Tibial nerve (tissue), 4 donors: ENCODE results near the gene VOPP1. TPM values are rescaled to one million over a fixed set of nuclear protein-coding genes. Genes with fewer than 3 reads are reported as not detected.
A peak's percentile ranks its signal among the peaks of the same experiment; 100 is the strongest.

ENCODE experiments used
- DNase-seq, 2 donors: peaks; one replicate each; pipeline ENCODE4 v3.0.0-alpha.2; 2019; ENCODE audit warnings: low spot score in 2 of 2
- H3K27ac ChIP-seq, 4 donors: fragments of 200-600 bp; sonication (generic) in 3 of 4; one replicate each; pipeline ENCODE4 v1.5.1; 2017 to 2019; ENCODE audit warnings: mild to moderate bottlenecking in 1 of 4
- H3K27me3 ChIP-seq, 2 donors: fragments of 200-600 bp; sonication (generic) in 1 of 2; one replicate each; pipeline versions ENCODE4 v1.5.1 to v1.6.0; 2017 to 2019
- H3K36me3 ChIP-seq, 3 donors: fragments of 200-600 bp; sonication (generic); one replicate each; pipeline ENCODE4 v1.5.1; 2018 to 2019
- H3K4me1 ChIP-seq, 4 donors: fragments of 200-600 bp; sonication (generic) in 3 of 4; one replicate each; pipeline ENCODE4 v1.5.1; 2017 to 2019
- H3K4me3 ChIP-seq, 4 donors: fragments of 200-600 bp; sonication (generic) in 3 of 4; one replicate each; pipeline ENCODE4 v1.5.1; 2017 to 2019; ENCODE audit warnings: mild to moderate bottlenecking in 1 of 4, moderate library complexity in 1 of 4
- H3K9me3 ChIP-seq, 4 donors: fragments of 200-600 bp; sonication (generic) in 3 of 4; one replicate each; pipeline ENCODE4 v1.5.1; 2017 to 2019
- CTCF ChIP-seq, 5 experiments: fragments of 200-600 bp in 3 of 5; fragments of 450-650 bp in 2 of 5; sonication (generic) in 3 of 5; IDR thresholded peaks; one replicate each; pipeline ENCODE4 v1.5.1; 2016 to 2019; ENCODE audit warnings: antibody characterized with exemption in 5 of 5, mild to moderate bottlenecking in 3 of 5, moderate library complexity in 2 of 5
- EP300 ChIP-seq, 2 donors: sonication (generic); formaldehyde crosslinking; IDR thresholded peaks; one replicate each; pipeline ENCODE4 v1.6.1; 2017; ENCODE audit warnings: antibody characterized with exemption in 2 of 2, mild to moderate bottlenecking in 1 of 2
- POLR2A ChIP-seq, 2 donors: fragments of 450-650 bp; IDR thresholded peaks; one replicate each; pipeline ENCODE4 v1.6.1; 2017; ENCODE audit warnings: antibody characterized with exemption in 2 of 2, mild to moderate bottlenecking in 2 of 2, moderate library complexity in 2 of 2
- WGBS, 2 donors: methylation state at CpG; one replicate each; pipeline ENCODE4 v1.1.5; 2018; 5-methylcytosine and 5-hydroxymethylcytosine counted together
- total RNA-seq, 4 donors: library from RNA; depleted of rRNA; stranded (reverse); fragments of >200 nt; gene quantifications; one replicate each; pipeline ENCODE4 v1.1.0, GENCODE V29; 2016

Gene VOPP1
- total RNA-seq, 4 donors from 2014 or later = 49.2 to 58.5 (median 54.8) TPM

GRCh38 chr7:55546814-55547213 lies 25.5 kb downstream of the VOPP1 start:
- Histone ChIP-seq H3K4me3 (no peak overlapping the region), H3K4me1 (peaks cover 0 to 34% (median 17%) of the 10 kb centered on the region in 4 donors)
- WGBS, 2 donors = 22 to 32% methylated on average over 5 of the region's 5 CpGs

GRCh38 chr7:55545496-55545895 lies 26.8 kb downstream of the VOPP1 start:
- no peaks in the 10 kb centered on the region for H3K36me3 ChIP-seq
- no peak overlapping the region for H3K4me3 ChIP-seq
- 89 to 91% methylated on average over 6 of the region's 6 CpGs for WGBS, 2 donors
- no peak for TF ChIP-seq POLR2A (IDR thresholded peaks at IDR 0.05)
- no peak for TF ChIP-seq CTCF (IDR thresholded peaks at IDR 0.05)
- no peak for TF ChIP-seq EP300 (IDR thresholded peaks at IDR 0.05)
- H3K4me1 ChIP-seq = peaks cover 0 to 34% (median 17%) of the 10 kb centered on the region in 4 donors
- H3K27me3 ChIP-seq = no peaks in the 10 kb centered on the region
- no peaks in the 10 kb centered on the region for H3K9me3 ChIP-seq
- no peak overlapping the region for H3K27ac ChIP-seq
- DNase-seq = no peak

More at GRCh38 chr7:55546814-55547213, 25.5 kb downstream of the VOPP1 start:
- H3K27ac ChIP-seq = peak overlapping the region in 1 of 4 donors; percentile 12
- H3K9me3 ChIP-seq = no peaks in the 10 kb centered on the region
- TF ChIP-seq CTCF (IDR thresholded peaks at IDR 0.05) = no peak
- TF ChIP-seq POLR2A (IDR thresholded peaks at IDR 0.05) = no peak
- TF ChIP-seq EP300 (IDR thresholded peaks at IDR 0.05) = no peak
- peak in 1 of 2 donors; percentile 33 for DNase-seq
- H3K27me3 ChIP-seq = no peaks in the 10 kb centered on the region
- no peaks in the 10 kb centered on the region for H3K36me3 ChIP-seq

- no peaks in the 10 kb centered on the region for H3K36me3 ChIP-seq
- 89 to 92% methylated on average over 20 of the region's 20 CpGs for WGBS, 2 donors
- H3K27ac ChIP-seq = no peak overlapping the region
- H3K27me3 ChIP-seq = no peaks in the 10 kb centered on the region
- H3K9me3 ChIP-seq = no peaks in the 10 kb centered on the region
- no peak overlapping the region for H3K4me3 ChIP-seq
- no peak for TF ChIP-seq EP300 (IDR thresholded peaks at IDR 0.05)
- no peak for TF ChIP-seq CTCF (IDR thresholded peaks at IDR 0.05)
- no peak for TF ChIP-seq POLR2A (IDR thresholded peaks at IDR 0.05)
- no peak for DNase-seq
- H3K4me1 ChIP-seq = peaks cover 0 to 40% (median 19%) of the 10 kb centered on the region in 4 donors
These were observed 32.0 kb downstream of the VOPP1 start for GRCh38 chr7:55540226-55540858.

DNA sequence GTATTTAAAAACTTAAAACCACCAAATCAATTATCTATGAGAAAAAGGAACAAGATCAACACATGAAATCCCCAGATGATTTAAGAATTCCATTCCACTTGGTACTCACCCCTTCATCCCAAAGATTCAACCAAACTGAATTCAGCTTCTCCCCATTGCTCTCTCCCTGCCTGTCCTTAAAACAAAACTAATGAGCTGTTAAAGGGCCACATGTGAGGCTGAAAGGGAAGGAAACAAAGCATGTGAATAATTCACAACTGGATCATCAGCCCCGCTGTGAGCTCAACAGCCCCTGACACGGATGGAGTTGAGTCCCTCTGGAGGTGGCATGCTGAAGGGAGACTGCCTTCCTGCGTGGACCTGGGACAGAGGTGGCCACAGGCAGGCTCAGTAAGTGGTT lies 32.9 kb downstream of the VOPP1 start:
- 49 to 57% methylated on average over 3 of the region's 3 CpGs for WGBS, 2 donors
- TF ChIP-seq CTCF (IDR thresholded peaks at IDR 0.05) (no peak), EP300 (IDR thresholded peaks at IDR 0.05) (no peak), POLR2A (IDR thresholded peaks at IDR 0.05) (no peak)
- Histone ChIP-seq H3K4me1 (peaks cover 0 to 50% (median 28%) of the 10 kb centered on the region in 4 donors), H3K27ac (no peak overlapping the region), H3K9me3 (no peaks in the 10 kb centered on the region), H3K36me3 (no peaks in the 10 kb centered on the region), H3K4me3 (no peak overlapping the region), H3K27me3 (no peaks in the 10 kb centered on the region)
- no peak for DNase-seq

DNA sequence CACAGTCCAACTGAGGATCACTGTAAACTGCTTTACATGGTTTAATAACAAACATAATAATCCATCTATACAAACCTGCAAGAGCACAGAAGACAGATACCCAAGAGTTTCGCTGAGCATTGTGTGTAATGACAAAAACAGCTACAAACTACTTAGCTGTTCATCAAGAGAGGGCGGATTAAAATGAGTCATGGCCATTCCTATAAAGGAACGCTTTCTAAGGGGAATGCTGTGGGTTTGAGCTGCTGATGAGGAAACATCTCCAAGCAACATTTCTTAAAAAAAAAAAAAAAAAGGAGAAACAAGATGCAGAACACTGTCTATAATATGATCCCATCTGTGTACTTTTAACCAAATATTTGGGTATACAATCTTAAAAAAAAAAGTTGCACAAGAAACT lies 33.8 kb downstream of the VOPP1 start:
- Histone ChIP-seq H3K9me3 (no peaks in the 10 kb centered on the region), H3K4me1 (peaks cover 0 to 58% (median 35%) of the 10 kb centered on the region in 4 donors), H3K4me3 (no peak overlapping the region), H3K36me3 (no peaks in the 10 kb centered on the region), H3K27ac (no peak overlapping the region), H3K27me3 (no peaks in the 10 kb centered on the region)
- DNase-seq = no peak
- TF ChIP-seq EP300 (IDR thresholded peaks at IDR 0.05) = no peak
- no peak for TF ChIP-seq CTCF (IDR thresholded peaks at IDR 0.05)
- TF ChIP-seq POLR2A (IDR thresholded peaks at IDR 0.05) = no peak
- WGBS, 2 donors = 45 to 79% methylated on average over 3 of the region's 3 CpGs
